Prostate gland (tissue), 2 donors: ENCODE measurements around the gene INO80B. TPM values are rescaled to one million over a fixed set of nuclear protein-coding genes. Genes with fewer than 3 reads are reported as not detected.
A peak's percentile ranks its signal among the peaks of the same experiment; 100 is the strongest.

Experiments used
- DNase-seq: peaks from one replicate; pipeline ENCODE4 v3.0.0-alpha.2; 2019; ENCODE audit warnings: low spot score
- H3K27ac ChIP-seq, 2 donors: fragments of 200-600 bp; sonication (generic); 2 replicates each; pipeline ENCODE4 v1.5.1; 2017 to 2019
- H3K27me3 ChIP-seq: fragments of 200-600 bp; sonication (generic); replicated peaks from 2 replicates; pipeline ENCODE4 v1.5.1; 2019; ENCODE audit not compliant: insufficient read depth
- H3K36me3 ChIP-seq, 2 donors: fragments of 200-600 bp; sonication (generic); 1 replicate in 1 of 2; 2 replicates in 1 of 2; pipeline versions ENCODE4 v1.5.1 to v1.8.1; 2017 to 2019
- H3K4me1 ChIP-seq: fragments of 200-600 bp; sonication (generic); replicated peaks from 2 replicates; pipeline ENCODE4 v1.5.1; 2019
- H3K4me3 ChIP-seq, 2 donors: fragments of 200-600 bp; sonication (generic); 2 replicates each; pipeline ENCODE4 v1.5.1; 2017 to 2019
- H3K9me3 ChIP-seq: fragments of 200-600 bp; sonication (generic); 2 replicates; pipeline ENCODE4 v1.5.1; 2017
- CTCF ChIP-seq, 4 experiments: fragments of 200-600 bp in 2 of 4; fragments of 450-650 bp in 2 of 4; sonication (generic) in 2 of 4; IDR thresholded peaks; 1 replicate in 3 of 4; 2 replicates in 1 of 4; pipeline ENCODE4 v1.5.1; 2016 to 2019; ENCODE audit warnings: antibody characterized with exemption in 4 of 4, mild to moderate bottlenecking in 2 of 4, moderate library complexity in 2 of 4
- POLR2A ChIP-seq: fragments of 450-650 bp; IDR thresholded peaks from one replicate; pipeline ENCODE4 v1.6.1; 2016; ENCODE audit warnings: antibody characterized with exemption, mild to moderate bottlenecking
- POLR2AphosphoS5 ChIP-seq: sonication (generic); formaldehyde crosslinking; IDR thresholded peaks from one replicate; pipeline ENCODE4 v1.6.1; 2017; ENCODE audit warnings: antibody characterized with exemption
- WGBS: methylation state at CpG from one replicate; pipeline ENCODE4 v1.1.5; 2018; 5-methylcytosine and 5-hydroxymethylcytosine counted together
- intact Hi-C: fragments of 100-400 bp; cut with DNase I; formaldehyde crosslinking; loops from one replicate; pipeline ENCODE4 v1.14.2; 2022
- total RNA-seq, 2 donors: library from RNA; depleted of rRNA; stranded (reverse); fragments of >200 nt; gene quantifications; one replicate each; pipeline ENCODE4 v1.1.0, GENCODE V29; 2016

The INO80B gene
- total RNA-seq, 2 donors from 2014 or later, result 28.3 to 46.7 TPM

GRCh38 chr2:74439373-74439772 is 15.5 kb upstream of the INO80B start:
- TF ChIP-seq CTCF (IDR thresholded peaks at IDR 0.05), result no peak
- TF ChIP-seq POLR2AphosphoS5, result no peak
- TF ChIP-seq POLR2A, result no peak
- no peak for DNase-seq
- intact Hi-C loops, result no loop called here
- H3K4me1 ChIP-seq, result peaks cover 6% of the 10 kb centered on the region
- H3K4me3 ChIP-seq, result peak overlapping the region; percentile 38 to 46
- H3K9me3 ChIP-seq, result no peaks in the 10 kb centered on the region
- 8% methylated on average over 3 of the region's 3 CpGs for WGBS
- no peaks in the 10 kb centered on the region for H3K36me3 ChIP-seq
- peak overlapping the region; percentile 90 to 91 for H3K27ac ChIP-seq
- H3K27me3 ChIP-seq, result no peaks in the 10 kb centered on the region

GRCh38 chr2:74439803-74440377 is 15.0 kb upstream of the INO80B start:
- H3K4me3 ChIP-seq, result peak overlapping the region; percentile 38 to 46
- peak overlapping the region; percentile 90 to 91 for H3K27ac ChIP-seq
- no peak for DNase-seq
- no peaks in the 10 kb centered on the region for H3K9me3 ChIP-seq
- intact Hi-C loops, result no loop called here
- no peaks in the 10 kb centered on the region for H3K36me3 ChIP-seq
- peaks cover 6% of the 10 kb centered on the region for H3K4me1 ChIP-seq
- no peak for TF ChIP-seq POLR2A
- no peak for TF ChIP-seq CTCF (IDR thresholded peaks at IDR 0.05)
- no peak for TF ChIP-seq POLR2AphosphoS5
- no peaks in the 10 kb centered on the region for H3K27me3 ChIP-seq
- WGBS, result 9% methylated on average over 14 of the region's 14 CpGs

GRCh38 chr2:74440378-74441169 is 14.3 kb upstream of the INO80B start:
- Histone ChIP-seq H3K4me3 (peak overlapping the region; percentile 38 to 46), H3K36me3 (no peaks in the 10 kb centered on the region), H3K4me1 (peaks cover 6% of the 10 kb centered on the region), H3K9me3 (no peaks in the 10 kb centered on the region), H3K27ac (peak overlapping the region; percentile 90 to 91), H3K27me3 (no peaks in the 10 kb centered on the region)
- 7% methylated on average over 44 of the region's 45 CpGs for WGBS
- DNase-seq, result peak; percentile 83
- TF ChIP-seq POLR2AphosphoS5 (peak; percentile 69), CTCF (IDR thresholded peaks at IDR 0.05) (peak in 2 of 4 experiments; percentile 65 to 66), POLR2A (peak; percentile 64)
- intact Hi-C loops, result no loop called here

- peak overlapping the region; percentile 38 to 46 for H3K4me3 ChIP-seq
- intact Hi-C loops, result no loop called here
- H3K27me3 ChIP-seq, result no peaks in the 10 kb centered on the region
- H3K36me3 ChIP-seq, result no peaks in the 10 kb centered on the region
- 15% methylated on average over 33 of the region's 33 CpGs for WGBS
- peaks cover 6% of the 10 kb centered on the region for H3K4me1 ChIP-seq
- TF ChIP-seq POLR2A, result no peak
- no peaks in the 10 kb centered on the region for H3K9me3 ChIP-seq
- peak overlapping the region; percentile 90 to 91 for H3K27ac ChIP-seq
- no peak for DNase-seq
Observed at GRCh38 chr2:74441170-74441689, 13.7 kb upstream of the INO80B start.

- peak; percentile 81 for DNase-seq
Observed at GRCh38 chr2:74441690-74442482, 13.0 kb upstream of the INO80B start, which contains the start of gene RTKN. RTKN (minus strand) TSS chr2:74441937; CDS start chr2:74441816, 121 bp downstream.

More at GRCh38 chr2:74441690-74442482, 13.0 kb upstream of the INO80B start, which contains the start of gene RTKN:
- Histone ChIP-seq H3K27me3 (no peaks in the 10 kb centered on the region), H3K4me3 (peak within 1 kb of the TSS; percentile 38 to 46), H3K27ac (peak within 1 kb of the TSS; percentile 90 to 91), H3K9me3 (no peaks in the 10 kb centered on the region), H3K4me1 (peaks cover 6% of the 10 kb centered on the region), H3K36me3 (no peaks in the 10 kb centered on the region)
- peak in 2 of 4 experiments; percentile 15 to 30 for TF ChIP-seq CTCF (IDR thresholded peaks at IDR 0.05)
- peak; percentile 76 for TF ChIP-seq POLR2A
- peak; percentile 8 for TF ChIP-seq POLR2AphosphoS5
- intact Hi-C loops, result no loop called here
- WGBS, result 9% methylated on average over 66 of the region's 75 CpGs
